OCI-LY7 (cell line): ENCODE measurements around the gene MRPL22.

Experiments used
- CTCF ChIP-seq: fragments of 200-600 bp; sonication (generic); conservative IDR thresholded peaks from 2 replicates; pipeline ENCODE4 v1.5.1; 2014; ENCODE audit warnings: mild to moderate bottlenecking, antibody characterized with exemption, low read length, moderate library complexity, mixed read lengths
- EZH2phosphoT487 ChIP-seq: fragments of 200-600 bp; sonication (generic); IDR thresholded peaks from 2 replicates; pipeline ENCODE4 v1.6.1; 2018; ENCODE audit warnings: low read depth, borderline replicate concordance, mild to moderate bottlenecking, mixed run types, antibody characterized with exemption, low read length, moderate library complexity, mixed read lengths

GRCh38 chr5:155001523-155001922 lies 60.6 kb downstream of the MRPL22 start:
- TF ChIP-seq CTCF (no peak), EZH2phosphoT487 (no peak)
